H9 (cell line): ENCODE measurements around the gene NPTXR. TPM values are rescaled to one million over a fixed set of nuclear protein-coding genes. Genes with fewer than 3 reads are reported as not detected.
"Not testable (repeated sequence)": the region's sequence is repeated elsewhere in the genome, so short reads cannot be mapped to it uniquely, and the experiment has no call there.

Experiments used
- DNase-seq: peaks from one replicate; pipeline ENCODE4 v3.0.0-alpha.2; 2017
- H2AFZ ChIP-seq: one replicate; pipeline ENCODE4 v1.6.1; 2013; ENCODE audit warnings: mild to moderate bottlenecking, low read length, control low read depth, moderate library complexity
- H2AK5ac ChIP-seq: 2 replicates; pipeline ENCODE4 v1.6.1; 2013; ENCODE audit warnings: low read length, control low read depth, mixed read lengths; ENCODE audit not compliant: insufficient read length
- H2BK120ac ChIP-seq: one replicate; pipeline ENCODE4 v1.6.1; 2013; ENCODE audit warnings: low read depth, mild to moderate bottlenecking, low read length, control low read depth, inconsistent platforms; ENCODE audit not compliant: poor library complexity, severe bottlenecking
- H2BK12ac ChIP-seq: 2 replicates; pipeline ENCODE4 v1.6.1; 2013; ENCODE audit warnings: low read length, control low read depth, mixed read lengths, low read depth; ENCODE audit not compliant: insufficient read length
- H2BK15ac ChIP-seq: 2 replicates; pipeline ENCODE4 v1.6.1; 2013; ENCODE audit warnings: low read depth, low read length, control low read depth
- H2BK20ac ChIP-seq: one replicate; pipeline ENCODE4 v1.6.1; 2013; ENCODE audit warnings: low read depth, mild to moderate bottlenecking, low read length, control low read depth, inconsistent platforms; ENCODE audit not compliant: poor library complexity, severe bottlenecking
- H2BK5ac ChIP-seq: 2 replicates; pipeline ENCODE4 v1.6.1; 2013; ENCODE audit warnings: low read length, control low read depth, mixed read lengths; ENCODE audit not compliant: insufficient read length
- H3K14ac ChIP-seq: 2 replicates; pipeline ENCODE4 v1.6.1; 2013; ENCODE audit warnings: low read length, control low read depth; ENCODE audit not compliant: insufficient read depth
- H3K18ac ChIP-seq: 2 replicates; pipeline ENCODE4 v1.6.1; 2013; ENCODE audit warnings: low read depth, mild to moderate bottlenecking, mixed read lengths, low read length, control low read depth; ENCODE audit not compliant: insufficient read length
- H3K23ac ChIP-seq: 2 replicates; pipeline ENCODE4 v1.6.1; 2013; ENCODE audit warnings: low read length, control low read depth, mixed read lengths, low read depth; ENCODE audit not compliant: insufficient read length
- H3K23me2 ChIP-seq: 2 replicates; pipeline ENCODE4 v1.6.1; 2013; ENCODE audit warnings: low read depth, mild to moderate bottlenecking, mixed read lengths, low read length, control low read depth; ENCODE audit not compliant: insufficient read length, poor library complexity, severe bottlenecking
- H3K27ac ChIP-seq: 2 replicates; pipeline ENCODE4 v1.5.1; 2013; ENCODE audit warnings: low read length, control low read depth, mixed read lengths, low read depth; ENCODE audit not compliant: insufficient read length
- H3K27me3 ChIP-seq: 2 replicates; pipeline ENCODE4 v1.6.1; 2013; ENCODE audit warnings: low read length, control low read depth, inconsistent platforms; ENCODE audit not compliant: insufficient read depth
- H3K4ac ChIP-seq: 2 replicates; pipeline ENCODE4 v1.6.1; 2013; ENCODE audit warnings: low read depth, mild to moderate bottlenecking, control low read depth, inconsistent platforms, low read length, moderate library complexity
- H3K4me1 ChIP-seq: 2 replicates; pipeline ENCODE4 v1.6.1; 2013; ENCODE audit warnings: low read length, control low read depth, inconsistent platforms; ENCODE audit not compliant: insufficient read depth
- H3K4me2 ChIP-seq: 2 replicates; pipeline ENCODE4 v1.6.1; 2013; ENCODE audit warnings: low read length, control low read depth, mixed read lengths; ENCODE audit not compliant: insufficient read length, insufficient read depth
- H3K56ac ChIP-seq: 2 replicates; pipeline ENCODE4 v1.6.1; 2013; ENCODE audit warnings: low read depth, mild to moderate bottlenecking, mixed read lengths, low read length, control low read depth; ENCODE audit not compliant: insufficient read length
- H3K79me1 ChIP-seq: 2 replicates; pipeline ENCODE4 v1.6.1; 2013; ENCODE audit warnings: low read depth, mild to moderate bottlenecking, moderate library complexity, low read length, control low read depth, inconsistent platforms; ENCODE audit not compliant: insufficient read depth, poor library complexity, severe bottlenecking
- H3K79me2 ChIP-seq: 2 replicates; pipeline ENCODE4 v1.6.1; 2013; ENCODE audit warnings: low read length, control low read depth, inconsistent platforms; ENCODE audit not compliant: insufficient read depth
- H3K9ac ChIP-seq: 2 replicates; pipeline ENCODE4 v1.6.1; 2013; ENCODE audit warnings: low read length, control low read depth, mixed read lengths; ENCODE audit not compliant: insufficient read length; ENCODE audit errors: extremely low read depth
- H3K9me3 ChIP-seq: one replicate; pipeline ENCODE4 v1.6.1; 2013; ENCODE audit warnings: low read depth, low read length, inconsistent platforms; ENCODE audit not compliant: control insufficient read depth
- H3T11ph ChIP-seq: one replicate; pipeline ENCODE4 v1.6.1; 2013; ENCODE audit warnings: mild to moderate bottlenecking, low read length, control low read depth, inconsistent platforms
- H4K20me1 ChIP-seq: one replicate; pipeline ENCODE4 v1.6.1; 2013; ENCODE audit not compliant: control insufficient read depth, insufficient read length, insufficient read depth
- H4K5ac ChIP-seq: 2 replicates; pipeline ENCODE4 v1.6.1; 2013; ENCODE audit warnings: low read depth, mild to moderate bottlenecking, mixed read lengths, low read length, control low read depth; ENCODE audit not compliant: insufficient read length
- H4K8ac ChIP-seq: replicated peaks from 2 replicates; pipeline ENCODE4 v1.6.1; 2013; ENCODE audit warnings: low read length, control low read depth, mixed read lengths, low read depth; ENCODE audit not compliant: insufficient read length
- H4K91ac ChIP-seq: 2 replicates; pipeline ENCODE4 v1.6.1; 2013; ENCODE audit warnings: low read depth, mild to moderate bottlenecking, moderate library complexity, mixed read lengths, low read length, control low read depth; ENCODE audit not compliant: insufficient read length
- H3K27ac Mint-ChIP-seq, 3 experiments: 2 replicates in 2 of 3; 3 replicates in 1 of 3; pipeline ENCODE4 v1.8.0; 2020 to 2021; ENCODE audit warnings: mixed read lengths in 3 of 3, mild to moderate bottlenecking in 1 of 3, moderate library complexity in 1 of 3
- H3K27me3 Mint-ChIP-seq: 2 replicates; pipeline ENCODE4 v1.8.0; 2021; ENCODE audit warnings: low read depth, mild to moderate bottlenecking, moderate library complexity, mixed read lengths
- H3K36me3 Mint-ChIP-seq, 3 experiments: 2 replicates in 2 of 3; 3 replicates in 1 of 3; pipeline ENCODE4 v1.8.0; 2020 to 2021; ENCODE audit warnings: low read depth in 3 of 3, mixed read lengths in 3 of 3; ENCODE audit not compliant: insufficient read depth in 1 of 3
- H3K4me1 Mint-ChIP-seq, 2 experiments: 2 replicates each; pipeline ENCODE4 v1.8.0; 2020; ENCODE audit warnings: mixed read lengths in 2 of 2
- H3K4me3 Mint-ChIP-seq, 2 experiments: 2 replicates in 1 of 2; 3 replicates in 1 of 2; pipeline ENCODE4 v1.8.0; 2020 to 2021; ENCODE audit warnings: mild to moderate bottlenecking in 2 of 2, mixed read lengths in 2 of 2, moderate library complexity in 1 of 2
- H3K9me3 Mint-ChIP-seq, 2 experiments: 2 replicates in 1 of 2; 3 replicates in 1 of 2; pipeline ENCODE4 v1.8.0; 2020; ENCODE audit warnings: mild to moderate bottlenecking in 2 of 2, mixed read lengths in 2 of 2, moderate library complexity in 1 of 2
- WGBS: extraction: QIAGEN DNeasy Blood & Tissue Kit; methylation state at CpG from one replicate; pipeline ENCODE4 v1.1.7; 2013; ENCODE audit warnings: missing lambda C conversion rate, low lambda C conversion rate, mixed read lengths; ENCODE audit not compliant: insufficient read length; ENCODE audit errors: extremely low coverage; 5-methylcytosine and 5-hydroxymethylcytosine counted together
- total RNA-seq: library from RNA; stranded (reverse); gene quantifications from 2 replicates; pipeline ENCODE4 v1.2.1, GENCODE V29; 2021

Gene NPTXR
- total RNA-seq, 1 experiment from 2014 or later, result 8.1 TPM

- H4K8ac ChIP-seq, H3K23ac ChIP-seq, H3K14ac ChIP-seq, H3K79me2 ChIP-seq, H2BK20ac ChIP-seq, DNase-seq, H3K4me1 ChIP-seq, H3K27ac Mint-ChIP-seq, H4K20me1 ChIP-seq, H2AFZ ChIP-seq, H3K36me3 Mint-ChIP-seq, H3K9ac ChIP-seq, H3K18ac ChIP-seq, H3K27ac ChIP-seq, H4K5ac ChIP-seq, H2BK120ac ChIP-seq, H3K9me3 Mint-ChIP-seq, H3K4me2 ChIP-seq, H2BK12ac ChIP-seq, H3K56ac ChIP-seq, H3K79me1 ChIP-seq, H3T11ph ChIP-seq, H3K27me3 ChIP-seq, H2AK5ac ChIP-seq, H3K4ac ChIP-seq, H3K4me3 Mint-ChIP-seq, H3K9me3 ChIP-seq, H3K23me2 ChIP-seq, H4K91ac ChIP-seq, H2BK15ac ChIP-seq, H2BK5ac ChIP-seq: not testable (repeated sequence)
- H3K4me1 Mint-ChIP-seq, result peaks cover 15 to 31% of the 10 kb centered on the region in 2 experiments
- no CpG with 5 or more reads among the region's 5 CpGs for WGBS
- peaks cover 53% of the 10 kb centered on the region for H3K27me3 Mint-ChIP-seq
Observed at GRCh38 chr22:38853883-38854282, 10.1 kb upstream of the NPTXR start.
